ENCODE data around the gene CADM2.

Gene CADM2

DNA sequence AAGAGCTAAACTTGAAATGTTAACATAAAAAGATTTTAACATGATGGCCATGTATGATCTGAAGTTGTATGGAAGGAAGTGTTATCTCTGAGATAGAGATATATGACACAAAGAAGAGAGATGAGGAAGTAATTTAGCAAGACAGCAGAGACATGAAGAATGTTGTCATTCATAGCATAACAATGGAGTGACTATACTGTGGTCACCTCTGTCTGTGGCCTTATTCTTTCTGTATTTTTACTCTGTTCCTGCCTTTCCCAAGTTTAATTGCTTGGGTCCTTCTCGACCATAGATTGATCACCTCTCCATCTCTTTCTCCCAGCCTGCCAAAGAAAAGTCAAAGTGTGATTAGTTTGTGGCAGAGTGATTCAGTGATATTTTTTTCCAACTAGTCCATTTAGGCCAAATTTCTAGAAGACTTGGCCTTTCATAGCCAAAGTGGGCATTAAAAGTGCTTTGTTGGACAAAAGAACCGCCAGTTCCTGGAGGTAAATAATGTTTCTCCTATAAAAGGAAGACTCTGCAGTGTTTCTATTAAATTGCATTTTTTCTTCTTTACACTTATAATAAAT is 711.9 kb downstream of the CADM2 start:
- no peak for TF ChIP-seq CTCF (IDR thresholded peaks at IDR 0.05)

GRCh38 chr3:85672761-85673160 is 714.0 kb downstream of the CADM2 start:
- no peak for TF ChIP-seq CTCF (IDR thresholded peaks at IDR 0.05)

DNA sequence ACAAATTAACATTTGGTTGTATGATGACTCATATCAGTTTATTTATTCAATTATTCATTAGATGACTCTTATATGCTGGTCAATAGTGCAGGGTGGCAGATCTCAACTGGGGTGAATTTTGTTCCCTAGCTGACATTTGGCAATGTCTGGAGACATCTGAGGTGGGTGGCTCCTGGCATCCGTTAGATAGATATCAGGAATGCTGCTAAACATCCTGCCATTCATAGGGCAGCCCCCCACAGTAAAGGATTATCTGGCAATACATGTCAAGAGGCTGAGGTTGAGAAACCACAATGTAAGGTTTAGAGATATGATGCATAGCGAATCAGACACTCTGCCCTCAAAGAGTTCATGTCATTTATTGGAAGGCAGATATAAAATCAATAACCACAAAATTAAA is 719.9 kb downstream of the CADM2 start:
- TF ChIP-seq CTCF (IDR thresholded peaks at IDR 0.05), result no peak

GRCh38 chr3:85681906-85682305 is 723.1 kb downstream of the CADM2 start:
- TF ChIP-seq CTCF (IDR thresholded peaks at IDR 0.05), result no peak

GRCh38 chr3:85691196-85691595 is 732.4 kb downstream of the CADM2 start:
- no peak; the same call in 1 of the 2 replicates for TF ChIP-seq CTCF (IDR thresholded peaks at IDR 0.05)

- TF ChIP-seq CTCF (IDR thresholded peaks at IDR 0.05), result no peak
These were observed 738.4 kb downstream of the CADM2 start for GRCh38 chr3:85697156-85697555.

- no peak for TF ChIP-seq CTCF (IDR thresholded peaks at IDR 0.05)
These were observed 747.3 kb downstream of the CADM2 start for GRCh38 chr3:85706130-85706529.

GRCh38 chr3:85709346-85709892 is 750.6 kb downstream of the CADM2 start:
- TF ChIP-seq CTCF (IDR thresholded peaks at IDR 0.05), result no peak

All from LNCAP (cell line).